ENCODE data around the gene CALML3.

DNA sequence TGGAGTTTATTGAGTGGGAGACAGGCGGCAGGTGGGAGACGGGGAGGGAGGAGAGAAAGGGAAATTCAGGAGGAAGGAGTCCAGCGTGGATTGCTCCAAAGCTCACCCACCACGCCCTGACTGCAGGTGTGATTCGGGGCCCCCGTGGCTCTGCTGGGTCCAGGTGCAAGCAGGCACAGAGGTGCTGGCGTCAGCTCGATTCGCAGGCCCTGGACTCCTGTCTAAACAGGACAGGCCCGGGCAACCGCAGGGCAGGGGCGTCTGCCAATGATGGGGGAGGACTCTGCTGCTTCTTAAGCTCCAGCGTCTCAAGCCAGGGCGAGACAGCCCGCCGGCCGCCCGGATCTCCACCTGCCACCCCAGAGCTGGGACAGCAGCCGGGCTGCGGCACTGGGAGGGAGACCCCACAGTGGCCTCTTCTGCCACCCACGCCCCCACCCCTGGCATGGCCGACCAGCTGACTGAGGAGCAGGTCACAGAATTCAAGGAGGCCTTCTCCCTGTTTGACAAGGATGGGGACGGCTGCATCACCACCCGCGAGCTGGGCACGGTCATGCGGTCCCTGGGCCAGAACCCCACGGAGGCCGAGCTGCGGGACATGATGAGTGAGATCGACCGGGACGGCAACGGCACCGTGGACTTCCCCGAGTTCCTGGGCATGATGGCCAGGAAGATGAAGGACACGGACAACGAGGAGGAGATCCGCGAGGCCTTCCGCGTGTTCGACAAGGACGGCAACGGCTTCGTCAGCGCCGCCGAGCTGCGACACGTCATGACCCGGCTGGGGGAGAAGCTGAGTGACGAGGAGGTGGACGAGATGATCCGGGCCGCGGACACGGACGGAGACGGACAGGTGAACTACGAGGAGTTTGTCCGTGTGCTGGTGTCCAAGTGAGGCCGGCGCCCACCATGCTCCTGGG is at the start of gene CALML3:
- no peak for TF ChIP-seq POLR2A (IDR thresholded peaks at IDR 0.05)
- TF ChIP-seq, protein P1, sequence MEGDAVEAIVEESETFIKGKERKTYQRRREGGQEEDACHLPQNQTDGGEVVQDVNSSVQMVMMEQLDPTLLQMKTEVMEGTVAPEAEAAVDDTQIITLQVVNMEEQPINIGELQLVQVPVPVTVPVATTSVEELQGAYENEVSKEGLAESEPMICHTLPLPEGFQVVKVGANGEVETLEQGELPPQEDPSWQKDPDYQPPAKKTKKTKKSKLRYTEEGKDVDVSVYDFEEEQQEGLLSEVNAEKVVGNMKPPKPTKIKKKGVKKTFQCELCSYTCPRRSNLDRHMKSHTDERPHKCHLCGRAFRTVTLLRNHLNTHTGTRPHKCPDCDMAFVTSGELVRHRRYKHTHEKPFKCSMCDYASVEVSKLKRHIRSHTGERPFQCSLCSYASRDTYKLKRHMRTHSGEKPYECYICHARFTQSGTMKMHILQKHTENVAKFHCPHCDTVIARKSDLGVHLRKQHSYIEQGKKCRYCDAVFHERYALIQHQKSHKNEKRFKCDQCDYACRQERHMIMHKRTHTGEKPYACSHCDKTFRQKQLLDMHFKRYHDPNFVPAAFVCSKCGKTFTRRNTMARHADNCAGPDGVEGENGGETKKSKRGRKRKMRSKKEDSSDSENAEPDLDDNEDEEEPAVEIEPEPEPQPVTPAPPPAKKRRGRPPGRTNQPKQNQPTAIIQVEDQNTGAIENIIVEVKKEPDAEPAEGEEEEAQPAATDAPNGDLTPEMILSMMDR (IDR thresholded peaks at IDR 0.05), result no peak
